Stimulated activated CD4-positive, alpha-beta T cell treated with anti-CD3 and anti-CD28 coated beads, Interleukin-12 subunit alpha, Interleukin-12 subunit beta, amount 100 ng/mL, for 24 hours (primary cell): Measurements from ENCODE around the gene SOCS7.

Source experiments
- DNase-seq, 2 experiments: peaks; one replicate each; pipeline ENCODE4 v3.0.0-alpha.2; 2020; ENCODE audit warnings: low read depth in 2 of 2

The SOCS7 gene

GRCh38 chr17:38363016-38363415 is 11.4 kb downstream of the SOCS7 start:
- no peak for DNase-seq

- no peak for DNase-seq
Measured at GRCh38 chr17:38364741-38365140, 13.1 kb downstream of the SOCS7 start.

- DNase-seq, result no peak
Measured at GRCh38 chr17:38369124-38369886, 17.7 kb downstream of the SOCS7 start.

GRCh38 chr17:38379448-38379847 is 27.8 kb downstream of the SOCS7 start:
- no peak for DNase-seq

- no peak for DNase-seq
Measured at GRCh38 chr17:38395090-38395489, 43.4 kb downstream of the SOCS7 start.

- DNase-seq, result no peak
Measured at GRCh38 chr17:38397227-38397626, 45.6 kb downstream of the SOCS7 start.

- DNase-seq, result no peak
Measured at GRCh38 chr17:38400286-38400685, 48.6 kb downstream of the SOCS7 start.

GRCh38 chr17:38401459-38401858 is 49.8 kb downstream of the SOCS7 start:
- DNase-seq, result no peak

- DNase-seq, result no peak
Measured at GRCh38 chr17:38402897-38403296, 51.3 kb downstream of the SOCS7 start.

GRCh38 chr17:38403491-38403890 is 51.8 kb downstream of the SOCS7 start:
- DNase-seq, result no peak

GRCh38 chr17:38404174-38404943 is 52.7 kb downstream of the SOCS7 start:
- DNase-seq, result no peak

- DNase-seq, result no peak
Measured at GRCh38 chr17:38405654-38406053, 54.0 kb downstream of the SOCS7 start.

- no peak for DNase-seq
Measured at GRCh38 chr17:38410201-38410600, 58.6 kb downstream of the SOCS7 start.

- no peak for DNase-seq
Measured at GRCh38 chr17:38415250-38416194, 63.9 kb downstream of the SOCS7 start.

- no peak for DNase-seq
Measured at GRCh38 chr17:38416840-38417209, 65.2 kb downstream of the SOCS7 start.

- DNase-seq, result no peak
Measured at GRCh38 chr17:38417210-38417951, 65.7 kb downstream of the SOCS7 start.

- DNase-seq, result no peak
Measured at GRCh38 chr17:38418062-38418692, 66.5 kb downstream of the SOCS7 start.

- no peak for DNase-seq
Measured at GRCh38 chr17:38418693-38419507, 67.3 kb downstream of the SOCS7 start.

- no peak for DNase-seq
Measured at GRCh38 chr17:38419508-38419981, 67.9 kb downstream of the SOCS7 start.

- DNase-seq, result no peak
Measured at GRCh38 chr17:38420518-38420917, 68.9 kb downstream of the SOCS7 start.
